GM21723 (cell line): Measurements from ENCODE around the gene LRP8.
A peak's percentile ranks its signal among the peaks of the same experiment; 100 is the strongest.
"Not testable (repeated sequence)": the region's sequence is repeated elsewhere in the genome, so short reads cannot be mapped to it uniquely, and the experiment has no call there.

Source experiments
- ATAC-seq: cut with Tn5 transposase; IDR thresholded peaks from one replicate; pipeline ENCODE4 v1.9.1; 2021; ENCODE audit warnings: mild to moderate bottlenecking, moderate library complexity; ENCODE audit not compliant: unreplicated experiment

Gene LRP8

DNA sequence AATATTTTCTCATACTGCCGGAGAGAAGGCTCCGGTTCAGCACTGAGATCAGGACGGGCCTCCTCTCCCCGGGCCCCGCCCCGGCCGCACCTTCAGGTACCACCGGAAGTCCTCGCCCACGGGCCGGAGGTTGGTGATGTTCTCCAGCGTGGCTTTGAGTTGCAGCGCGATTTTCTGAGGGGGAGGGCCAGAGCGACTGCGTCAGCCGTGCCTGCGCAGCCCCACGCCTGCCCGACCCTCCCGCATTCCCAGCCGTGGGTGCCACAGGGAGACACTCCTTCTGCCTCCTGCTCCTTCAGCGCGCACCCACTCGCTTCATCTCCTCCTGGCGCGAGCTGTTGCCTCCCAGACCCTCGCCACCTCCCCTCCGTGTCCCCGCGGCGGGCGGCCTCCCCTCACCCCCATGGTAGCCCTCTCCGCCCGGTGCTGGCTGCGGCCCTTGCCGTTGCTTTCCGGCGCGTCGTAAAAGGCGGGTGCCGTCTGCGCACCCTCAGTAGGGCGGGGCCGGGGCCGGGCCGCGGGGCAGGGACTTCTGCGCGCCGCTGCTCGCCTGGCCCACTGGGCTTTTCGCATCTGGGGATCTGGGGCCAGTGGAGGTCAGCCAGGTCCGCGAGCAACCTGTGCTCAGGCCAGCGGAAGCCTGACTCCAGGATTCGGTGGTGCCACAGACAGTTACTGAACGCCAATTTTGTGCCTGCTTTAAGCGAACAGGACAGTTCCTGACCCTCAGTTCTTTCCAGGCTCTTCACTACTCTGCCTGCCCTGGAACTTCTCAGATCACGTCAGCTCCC lies 107.5 kb downstream of the LRP8 start, which contains the start of gene CZIB:
TSS of gene CZIB (minus strand) at position 464 of the 791 bp plus-strand sequence. CDS start at position 405, 59 bp downstream.
- peak; percentile 92 for ATAC-seq

- ATAC-seq: no peak
Measured at GRCh38 chr1:53219711-53220110, 108.2 kb downstream of the LRP8 start.

DNA sequence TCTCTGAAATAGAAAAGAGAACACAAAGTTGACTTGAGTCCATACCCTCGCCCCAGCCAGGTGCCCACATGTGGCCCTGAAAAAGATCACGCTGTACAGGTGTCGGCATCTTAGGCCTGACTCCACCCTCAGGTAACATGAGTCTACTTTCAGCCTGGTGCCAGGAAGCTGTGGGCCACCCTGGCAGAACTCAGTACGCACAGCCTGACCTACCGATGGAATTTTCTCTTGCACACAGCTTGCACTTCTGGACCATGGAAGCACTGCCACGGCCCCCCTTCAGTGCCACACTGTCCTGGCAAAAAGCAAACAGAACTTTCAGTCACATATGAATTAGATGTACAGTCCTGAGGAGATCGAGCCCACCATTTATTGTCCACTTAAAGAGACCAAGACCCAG lies 109.7 kb downstream of the LRP8 start:
- no peak for ATAC-seq

- no peak for ATAC-seq
Measured at GRCh38 chr1:53214376-53214940, 113.4 kb downstream of the LRP8 start.

DNA sequence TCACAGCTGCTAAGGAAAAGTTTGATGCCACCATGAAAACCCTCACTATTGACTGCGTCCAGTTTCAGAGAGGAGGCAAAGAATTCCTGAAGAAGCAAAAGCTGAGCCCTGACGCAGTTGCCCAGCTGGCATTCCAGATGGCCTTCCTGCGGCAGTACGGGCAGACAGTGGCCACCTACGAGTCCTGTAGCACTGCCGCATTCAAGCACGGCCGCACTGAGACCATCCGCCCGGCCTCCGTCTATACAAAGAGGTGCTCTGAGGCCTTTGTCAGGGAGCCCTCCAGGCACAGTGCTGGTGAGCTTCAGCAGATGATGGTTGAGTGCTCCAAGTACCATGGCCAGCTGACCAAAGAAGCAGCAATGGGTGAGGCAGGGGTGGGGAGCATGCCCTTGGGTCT lies 116.9 kb downstream of the LRP8 start:
- ATAC-seq: no peak

- no peak for ATAC-seq
Measured at GRCh38 chr1:53210352-53210751, 117.5 kb downstream of the LRP8 start.

GRCh38 chr1:53207726-53208125 lies 120.1 kb downstream of the LRP8 start:
- no peak for ATAC-seq

- no peak for ATAC-seq
Measured at GRCh38 chr1:53206735-53207379, 121.0 kb downstream of the LRP8 start.

DNA sequence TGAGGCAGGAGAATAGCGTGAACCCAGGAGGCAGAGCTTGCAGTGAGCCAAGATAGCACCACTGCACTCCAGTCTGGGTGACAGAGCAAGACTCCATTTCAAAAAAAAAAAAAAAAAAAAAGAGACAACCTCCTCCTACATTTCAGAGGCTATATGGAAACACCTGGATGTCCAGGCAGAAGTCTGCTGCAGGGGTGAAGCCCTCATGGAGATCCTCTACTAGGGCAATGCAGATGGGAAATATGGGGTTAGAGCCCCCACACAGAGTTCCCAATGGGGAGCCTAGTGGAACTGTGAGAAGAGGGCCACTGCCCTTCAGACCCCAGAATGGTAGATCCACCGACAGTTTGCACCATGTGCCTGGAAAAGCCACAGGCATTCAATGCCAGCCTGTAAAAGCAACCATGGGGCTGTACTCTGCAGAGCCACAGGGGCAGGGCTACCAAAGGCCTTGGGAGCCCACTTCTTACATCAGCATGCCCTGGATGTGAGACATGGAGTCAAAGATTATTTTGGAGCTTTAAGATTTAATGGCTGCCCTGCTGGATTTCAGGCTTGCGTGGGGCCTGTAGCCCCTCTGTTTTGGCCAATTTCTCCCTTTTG lies 121.7 kb downstream of the LRP8 start:
- not testable (repeated sequence) for ATAC-seq

DNA sequence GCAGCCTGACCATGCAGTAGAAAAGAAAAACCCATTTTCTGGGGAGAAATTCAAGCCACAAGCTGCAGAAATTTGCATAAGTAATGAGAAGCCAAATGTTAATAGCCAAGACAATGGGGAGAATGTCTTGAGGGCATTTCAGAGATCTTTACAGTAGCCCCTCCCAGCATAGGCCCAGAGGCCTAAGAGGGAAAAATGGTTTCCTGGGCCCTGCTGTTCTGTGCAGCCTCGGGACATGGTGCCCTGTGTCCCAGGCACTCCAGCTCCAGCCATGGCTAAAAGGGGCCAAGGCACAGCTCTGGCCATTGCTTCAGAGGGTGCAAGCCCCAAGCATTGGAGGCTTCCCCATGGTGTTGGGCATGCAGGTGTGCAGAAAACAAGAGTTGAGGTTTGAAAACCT lies 122.4 kb downstream of the LRP8 start:
- not testable (repeated sequence) for ATAC-seq

GRCh38 chr1:53203466-53203865 lies 124.4 kb downstream of the LRP8 start:
- ATAC-seq: no peak

- ATAC-seq: no peak
Measured at GRCh38 chr1:53198241-53198651, 129.6 kb downstream of the LRP8 start.

DNA sequence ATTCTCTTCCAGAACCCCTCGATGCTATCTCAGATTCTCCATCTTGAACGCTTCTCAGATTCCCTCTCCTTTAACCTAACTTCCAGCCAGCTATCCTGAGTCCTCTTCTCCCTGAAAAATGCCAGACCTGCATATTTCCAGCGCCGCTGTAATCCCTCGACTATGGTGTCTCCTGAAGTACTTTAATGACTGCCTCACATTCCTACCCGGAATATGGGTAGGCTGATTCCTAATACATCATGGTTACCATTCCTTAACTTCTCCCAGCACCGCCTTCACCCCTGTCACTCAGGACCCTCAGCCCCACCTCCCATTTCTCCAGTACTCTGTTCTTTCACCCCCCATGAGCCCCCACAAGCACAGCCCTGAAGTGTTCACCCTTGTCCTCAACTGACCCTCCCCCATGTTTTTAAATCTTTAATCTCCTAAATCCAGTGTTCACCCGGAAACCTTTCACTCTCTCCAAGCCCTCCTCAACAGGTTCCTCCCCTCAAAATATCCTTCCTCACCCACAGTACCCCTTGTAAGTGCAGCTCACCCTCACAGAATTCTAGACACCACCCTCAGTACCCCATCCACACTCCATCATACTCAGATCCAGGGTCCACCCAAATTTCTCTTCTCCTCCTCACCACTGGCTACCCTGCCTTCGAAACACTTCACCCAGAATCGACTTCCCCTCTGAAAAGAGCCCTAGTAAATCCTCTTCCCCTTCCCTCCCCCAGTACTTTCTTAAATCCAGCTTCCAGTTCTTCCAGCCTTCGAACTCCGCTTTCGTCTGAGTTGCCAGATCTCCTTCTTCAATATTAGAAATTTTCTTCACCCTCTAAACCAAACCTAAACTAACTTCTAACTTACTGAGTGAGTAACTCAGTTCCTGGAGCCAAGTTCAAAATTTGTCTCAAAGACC lies 130.3 kb downstream of the LRP8 start:
- no peak for ATAC-seq

DNA sequence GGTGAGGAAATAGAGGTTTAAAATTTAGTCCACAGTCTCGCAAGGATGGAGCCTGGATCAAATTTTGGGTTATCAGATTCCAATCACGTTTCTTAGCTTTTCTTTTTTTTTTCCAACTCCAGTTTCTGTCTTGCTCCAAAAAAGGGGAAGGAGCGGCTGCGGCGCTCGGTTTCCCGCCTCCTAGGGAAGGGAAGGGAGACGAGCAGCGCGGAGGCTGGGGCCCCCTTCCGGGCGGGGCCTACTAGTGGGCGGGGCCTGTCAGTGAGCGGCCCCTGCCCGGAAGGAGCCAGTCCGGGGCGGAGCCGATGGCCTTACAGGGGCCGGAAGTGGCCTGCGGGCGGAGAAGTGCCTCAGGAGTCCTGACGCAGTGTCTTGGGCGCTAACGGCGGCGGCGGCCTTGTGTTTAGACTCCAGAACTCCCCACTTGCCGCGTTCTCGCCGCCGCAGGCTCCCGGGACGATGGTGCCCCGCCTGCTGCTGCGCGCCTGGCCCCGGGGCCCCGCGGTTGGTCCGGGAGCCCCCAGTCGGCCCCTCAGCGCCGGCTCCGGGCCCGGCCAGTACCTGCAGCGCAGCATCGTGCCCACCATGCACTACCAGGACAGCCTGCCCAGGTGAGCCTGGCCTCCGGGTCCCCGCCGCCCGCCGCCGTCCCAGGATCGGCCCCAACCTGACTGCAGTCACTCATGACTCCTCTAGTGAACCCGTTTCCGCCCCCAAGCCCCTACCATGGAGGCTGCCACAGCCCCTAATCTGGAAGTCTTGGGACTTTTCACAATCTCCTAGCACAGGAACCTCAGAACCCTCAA lies 131.2 kb downstream of the LRP8 start, which contains the start of gene CPT2:
TSS of gene CPT2 (plus strand) at position 340 of the 806 bp plus-strand sequence. CDS start at position 460, 120 bp downstream.
- peak; percentile 99 for ATAC-seq

- ATAC-seq: peak; percentile 11
Measured at GRCh38 chr1:53196017-53196484, 131.8 kb downstream of the LRP8 start.

DNA sequence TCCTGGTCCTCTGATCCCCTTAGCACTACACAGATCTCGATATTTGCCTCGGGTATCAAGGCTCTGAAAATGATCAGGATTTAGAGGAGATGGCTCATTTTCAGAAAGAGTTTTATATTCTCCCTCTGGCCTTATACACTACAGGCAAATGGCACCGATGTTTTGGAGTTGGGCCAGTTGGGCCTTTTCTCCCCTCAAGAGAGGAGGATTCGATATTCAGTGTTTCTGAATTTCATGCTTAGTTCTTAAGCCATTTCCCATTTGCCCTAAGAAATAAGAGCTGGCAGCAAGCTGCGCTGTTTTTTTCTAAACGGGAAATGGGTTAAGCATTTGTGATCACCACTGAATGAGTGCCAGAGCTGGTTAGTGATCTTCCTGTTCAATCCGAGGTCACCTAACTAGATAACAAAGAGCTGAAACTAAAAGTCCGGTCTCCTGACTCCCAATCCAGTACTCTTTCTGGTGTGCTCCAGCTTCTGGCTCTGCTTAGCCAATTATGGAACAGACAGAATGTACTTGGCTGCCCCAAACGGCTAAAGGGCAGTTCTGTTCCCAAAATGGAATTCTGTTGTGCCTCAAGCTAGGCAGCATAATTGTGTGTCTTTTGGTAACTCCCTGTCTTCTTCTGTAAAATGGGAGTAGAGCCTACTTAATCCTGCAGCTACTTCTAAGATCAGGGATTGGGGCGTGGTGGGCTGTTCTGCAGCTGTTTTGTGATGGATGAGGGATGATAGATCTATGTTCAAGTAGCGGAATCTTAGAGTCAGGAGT lies 132.4 kb downstream of the LRP8 start:
- no peak for ATAC-seq
